ENCODE measurements around the gene BRSK2.

The BRSK2 gene

GRCh38 chr11:1471736-1472135 is 82.0 kb downstream of the BRSK2 start:
- no peak for TF ChIP-seq CTCF (conservative IDR thresholded peaks at IDR 0.05; ENCODE audit: low read length)
- H3K4me3 ChIP-seq (ENCODE audit: low read length) = no peak overlapping the region
- DNase-seq (ENCODE audit: low read depth) = no peak

DNA sequence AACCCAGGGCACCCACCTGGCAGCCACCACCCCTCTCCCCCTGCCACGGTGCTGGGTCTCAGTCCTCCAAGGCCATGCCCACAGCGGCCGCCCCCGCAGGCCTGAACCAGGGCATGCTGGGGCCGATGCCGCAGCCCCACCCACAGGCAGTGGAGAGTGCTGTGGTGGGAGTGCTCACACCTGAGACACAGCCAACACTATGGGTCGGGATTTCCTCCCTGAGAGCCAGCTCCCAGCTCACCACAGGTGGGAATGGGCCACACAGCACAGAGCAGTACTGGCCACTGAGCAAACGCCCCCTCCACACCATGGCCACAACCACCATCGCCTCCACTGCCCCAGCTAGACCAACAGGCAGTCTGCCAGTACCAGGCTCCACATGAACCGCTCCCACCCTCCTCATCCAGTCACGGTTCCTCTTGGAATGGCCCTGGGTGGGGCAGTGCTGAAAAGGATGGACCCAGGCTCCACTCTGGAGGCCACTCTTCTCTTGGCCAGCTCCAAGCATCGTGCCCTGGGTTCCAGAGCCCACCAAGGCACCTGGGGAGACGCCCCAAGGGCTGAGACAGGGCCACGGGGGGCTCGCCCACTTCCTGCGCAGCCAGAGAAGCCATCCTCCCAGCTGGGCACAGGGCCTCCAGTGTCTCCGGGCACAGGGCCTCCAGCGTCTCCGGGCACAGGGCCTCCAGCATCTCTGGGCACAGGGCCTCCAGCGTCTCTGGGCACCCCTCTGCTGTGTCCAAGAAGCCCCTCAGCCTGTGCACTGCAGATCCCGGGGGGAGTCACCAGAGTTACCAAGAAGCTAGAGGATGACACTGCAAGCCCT is 82.7 kb downstream of the BRSK2 start:
- no peak for DNase-seq (ENCODE audit: low read depth)
- no peak for TF ChIP-seq CTCF (conservative IDR thresholded peaks at IDR 0.05; ENCODE audit: low read length)
- no peak overlapping the region for H3K4me3 ChIP-seq (ENCODE audit: low read length)

DNA sequence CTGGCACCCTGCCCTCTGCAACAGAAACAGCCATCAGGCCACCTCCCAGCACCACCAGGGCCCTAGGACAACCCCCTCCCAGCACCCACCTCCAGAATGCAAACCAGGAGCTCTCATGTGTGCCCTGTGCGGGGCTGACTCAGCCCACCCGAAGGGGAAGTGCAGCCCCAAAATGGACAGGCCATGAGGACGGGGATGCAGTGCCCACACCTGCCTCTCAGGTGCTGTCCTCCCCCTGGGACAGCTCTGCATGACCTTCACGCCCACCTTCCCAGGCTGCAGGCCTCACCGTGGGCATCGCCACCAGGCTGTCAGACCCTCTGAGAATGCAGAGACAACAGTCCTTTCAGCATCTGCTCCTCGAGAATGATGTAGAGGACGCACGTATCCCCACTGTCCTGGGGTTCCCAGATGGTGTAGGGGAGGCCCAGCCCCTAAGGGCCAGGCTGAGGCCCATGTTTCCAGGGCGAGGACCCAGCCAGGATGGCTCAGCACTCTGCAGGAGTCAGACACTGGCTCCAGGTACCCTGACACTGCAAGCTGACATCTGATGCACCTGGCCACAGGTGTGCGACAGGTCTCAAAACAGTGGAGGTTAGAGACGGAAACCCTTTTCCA is 83.4 kb downstream of the BRSK2 start:
- no peak for DNase-seq (ENCODE audit: low read depth)
- TF ChIP-seq CTCF (conservative IDR thresholded peaks at IDR 0.05; ENCODE audit: low read length) = no peak
- H3K4me3 ChIP-seq (ENCODE audit: low read length) = no peak overlapping the region

DNA sequence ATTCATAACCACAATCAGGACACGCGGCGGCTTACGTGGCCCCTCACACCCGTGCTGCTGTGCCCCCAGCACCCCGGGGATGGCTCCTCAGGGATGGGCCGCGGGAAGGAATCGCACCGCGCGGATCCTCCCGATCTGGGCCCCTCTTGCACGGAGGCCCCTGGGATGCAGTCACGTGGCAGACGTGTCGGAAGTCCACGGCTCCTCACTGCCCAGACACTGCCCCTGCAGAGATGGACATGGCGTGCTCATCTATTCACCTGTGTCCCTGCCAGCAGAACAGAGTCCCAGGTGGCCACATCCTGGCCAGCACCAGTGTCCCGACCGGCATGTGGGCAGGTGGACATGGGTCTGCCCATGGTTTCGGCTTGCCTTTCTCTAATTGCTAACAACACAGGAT is 84.1 kb downstream of the BRSK2 start:
- H3K4me3 ChIP-seq (ENCODE audit: low read length) = no peak overlapping the region
- TF ChIP-seq CTCF (conservative IDR thresholded peaks at IDR 0.05; ENCODE audit: low read length) = no peak
- no peak for DNase-seq (ENCODE audit: low read depth)

DNA sequence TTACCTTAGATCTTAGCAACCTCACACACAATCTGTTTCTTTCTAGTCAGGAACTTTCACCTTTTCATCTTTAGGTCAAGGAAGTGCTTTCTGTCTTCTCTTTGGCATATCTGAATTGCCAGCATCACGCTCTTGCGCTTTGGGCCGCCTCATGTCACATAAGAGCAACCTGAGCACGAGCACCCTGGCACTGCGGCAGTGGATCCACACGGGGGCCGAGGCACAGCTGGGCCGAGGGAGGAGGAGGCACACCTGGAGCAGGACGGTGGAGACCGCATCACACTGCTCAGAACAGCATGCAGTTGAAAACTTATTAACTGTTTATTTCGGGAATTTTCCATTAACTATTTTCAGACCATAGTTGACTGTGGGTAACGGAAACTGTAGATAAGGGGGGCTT is 86.1 kb downstream of the BRSK2 start:
- TF ChIP-seq CTCF (conservative IDR thresholded peaks at IDR 0.05; ENCODE audit: low read length) = no peak
- H3K4me3 ChIP-seq (ENCODE audit: low read length) = no peak overlapping the region
- DNase-seq (ENCODE audit: low read depth) = no peak

GRCh38 chr11:1476940-1477736 is 87.4 kb downstream of the BRSK2 start:
- no peak for TF ChIP-seq CTCF (conservative IDR thresholded peaks at IDR 0.05; ENCODE audit: low read length)
- H3K4me3 ChIP-seq (ENCODE audit: low read length) = no peak overlapping the region
- no peak for DNase-seq (ENCODE audit: low read depth)

Measured in AG10803 (cell line).